K562 (cell line): ENCODE data around the gene PLAAT4. TPM values are rescaled to one million over a fixed set of nuclear protein-coding genes. Genes with fewer than 3 reads are reported as not detected.

Experiments
- AFF1 ChIP-seq, 2 experiments: fragments of 450-650 bp; IDR thresholded peaks; 2 replicates each; pipeline ENCODE4 v1.6.1; 2018; ENCODE audit warnings: mild to moderate bottlenecking in 2 of 2, low read depth in 1 of 2; ENCODE audit not compliant: partially characterized antibody in 2 of 2
- ATF1 ChIP-seq, 2 experiments: fragments of 450-650 bp in 1 of 2; IDR thresholded peaks; 2 replicates each; pipeline ENCODE4 v1.6.1; 2016; ENCODE audit warnings: missing compliant biosample characterization in 1 of 2, missing genetic modification characterization in 1 of 2
- CBFA2T3 ChIP-seq: fragments of 450-650 bp; IDR thresholded peaks from 2 replicates; pipeline ENCODE4 v1.6.1; 2017
- CREM ChIP-seq: IDR thresholded peaks from 2 replicates; pipeline ENCODE4 v1.6.1; 2014; ENCODE audit warnings: antibody characterized with exemption, low read depth
- CTCF ChIP-seq, 3 experiments: IDR thresholded peaks in 2 of 3; conservative IDR thresholded peaks in 1 of 3; 2 replicates each; pipeline ENCODE4 v1.5.1; 2011 to 2012; ENCODE audit warnings: low read length in 3 of 3, mild to moderate bottlenecking in 3 of 3, control low read depth in 2 of 3, improper control_type of control experiment in 1 of 3, inconsistent platforms in 1 of 3, low read depth in 1 of 3, mixed read lengths in 1 of 3, moderate library complexity in 1 of 3; ENCODE audit not compliant: insufficient read depth in 2 of 3
- CXXC5 ChIP-seq: fragments of 250-450 bp; sonication (Bioruptor Pico); IDR thresholded peaks from 2 replicates; pipeline ENCODE4 v1.8.0; 2022; ENCODE audit warnings: inconsistent platforms, mild to moderate bottlenecking, moderate library complexity
- EHMT2 ChIP-seq: fragments of 450-650 bp; IDR thresholded peaks from 2 replicates; pipeline ENCODE4 v1.6.1; 2018; ENCODE audit warnings: antibody characterized with exemption
- HDAC1 ChIP-seq, 2 experiments: fragments of 450-650 bp; IDR thresholded peaks; 2 replicates each; pipeline ENCODE4 v1.6.1; 2016 to 2017; ENCODE audit warnings: inconsistent platforms in 1 of 2, mild to moderate bottlenecking in 1 of 2, moderate library complexity in 1 of 2
- MIER1 ChIP-seq: fragments of 450-650 bp; IDR thresholded peaks from 2 replicates; pipeline ENCODE4 v1.6.1; 2016; ENCODE audit warnings: antibody characterized with exemption, mild to moderate bottlenecking, low read depth
- PHF21A ChIP-seq: fragments of 450-650 bp; IDR thresholded peaks from 2 replicates; pipeline ENCODE4 v1.6.1; 2017; ENCODE audit warnings: low read depth, borderline replicate concordance
- POU5F1 ChIP-seq: fragments of 150-350 bp; IDR thresholded peaks from 2 replicates; pipeline ENCODE4 v1.6.1; 2014; ENCODE audit warnings: borderline replicate concordance, low read length, low read depth, mild to moderate bottlenecking; ENCODE audit not compliant: partially characterized antibody
- RAD21 ChIP-seq, 2 experiments: fragments of 250-450 bp in 1 of 2; fragments of 450-650 bp in 1 of 2; sonication (Bioruptor Pico) in 1 of 2; formaldehyde crosslinking in 1 of 2; IDR thresholded peaks in 1 of 2; conservative IDR thresholded peaks in 1 of 2; 2 replicates each; pipeline versions ENCODE4 v1.4.0 to v1.8.0; 2020 to 2022; ENCODE audit warnings: mild to moderate bottlenecking in 2 of 2, moderate library complexity in 1 of 2
- SMC3 ChIP-seq: conservative IDR thresholded peaks from 2 replicates; pipeline ENCODE4 v1.6.1; 2011; ENCODE audit warnings: low read depth, low read length, improper control_type of control experiment; ENCODE audit not compliant: insufficient read depth
- TCF3 ChIP-seq: sonication (generic); formaldehyde crosslinking; IDR thresholded peaks from 2 replicates; pipeline ENCODE4 v1.4.0; 2020; ENCODE audit warnings: mild to moderate bottlenecking, missing genetic modification reagents
- THRA ChIP-seq: fragments of 450-650 bp; IDR thresholded peaks from 2 replicates; pipeline ENCODE4 v1.6.1; 2017; ENCODE audit warnings: mild to moderate bottlenecking, moderate library complexity
- XRCC3 ChIP-seq: fragments of 450-650 bp; IDR thresholded peaks from 2 replicates; pipeline ENCODE4 v1.6.1; 2017; ENCODE audit warnings: mild to moderate bottlenecking, moderate library complexity
- ZKSCAN1 ChIP-seq: fragments of 150-350 bp; IDR thresholded peaks from 2 replicates; pipeline ENCODE4 v1.6.1; 2016; ENCODE audit warnings: low read depth, low read length
- ZNF347 ChIP-seq: fragments of 450-650 bp; formaldehyde crosslinking; IDR thresholded peaks from 2 replicates; pipeline ENCODE4 v1.4.0; 2020; ENCODE audit warnings: low read depth, mild to moderate bottlenecking, moderate library complexity
- ZSCAN32 ChIP-seq: fragments of 450-650 bp; formaldehyde crosslinking; IDR thresholded peaks from 2 replicates; pipeline ENCODE4 v1.4.0; 2020; ENCODE audit warnings: mild to moderate bottlenecking, moderate library complexity
- polyA plus RNA-seq, 8 experiments: library from polyadenylated mRNA; depleted of rRNA in 4 of 8; stranded (reverse) in 5 of 8; unstranded in 3 of 8; fragments of >200 nt; fragmentation: Nextera tagmentation in 2 of 8; fragmentation: Illumina TruSeq in 1 of 8; extraction: Ambion mirVana in 2 of 8; extraction: Trizol in 1 of 8; gene quantifications; 2 replicates each; pipeline versions ENCODE4 v1.2.1 to v1.2.3, GENCODE V29; 2011 to 2014; ENCODE audit warnings: inconsistent platforms in 1 of 8, missing spikeins in 1 of 8
- total RNA-seq, 7 experiments: library from RNA; depleted of rRNA in 6 of 7; stranded (reverse); fragments of >200 nt in 6 of 7; fragmentation: Illumina TruSeq in 2 of 7; extraction: Trizol in 2 of 7; gene quantifications; 2 replicates each; pipeline versions ENCODE4 v1.2.1 to v1.2.3, GENCODE V29; 2011 to 2021; ENCODE audit warnings: low replicate concordance in 1 of 7

The PLAAT4 gene
- total and polyA plus RNA-seq, 9 of the 15 experiments (the other 6 are each of a cell fraction or from before 2014, with no cell fraction given) = 0.54 to 3.0 (median 1.3) TPM; not detected in 1

- TF ChIP-seq CBFA2T3 (peak; percentile 38; the same call in 1 of the 2 replicates), ZSCAN32 (CRISPR knock-in tag) (no peak), EHMT2 (peak; percentile 94), THRA (no peak), SMC3 (peak; percentile 46; the same call in 1 of the 2 replicates), ATF1 (CRISPR knock-in tag; IDR thresholded peaks at IDR 0.05) (no peak), ATF1 (tag; IDR thresholded peaks at IDR 0.05) (0 out of 2 replicates have a peak, but pooled peaks have one; percentile 45), RAD21 (CRISPR knock-in tag; conservative IDR thresholded peaks at IDR 0.05 in 1 of 2, IDR thresholded peaks at IDR 0.05 in 1 of 2) (peak; percentile 21 to 76; a peak in 3 of 4 replicates), CTCF (IDR thresholded peaks at IDR 0.05 in 2 of 3, conservative IDR thresholded peaks at IDR 0.05 in 1 of 3; ENCODE audit: insufficient read depth in 2 of 3, low read depth in 1 of 3, low read length in 3 of 3) (peak; percentile 70 to 72 (median 71)), CXXC5 (CRISPR knock-in tag) (no peak), CREM (peak; percentile 65), XRCC3 (no peak), MIER1 (peak; percentile 91), POU5F1 (no peak), ZNF347 (CRISPR knock-in tag) (no peak), ZKSCAN1 (peak; percentile 100), PHF21A (no peak), TCF3 (CRISPR knock-in tag) (peak; percentile 19; the same call in 1 of the 2 replicates), HDAC1 (IDR thresholded peaks at IDR 0.05) (0 out of 4 replicates have a peak, but pooled peaks of 1 of the 2 experiments have one; percentile 12), AFF1 (IDR thresholded peaks at IDR 0.05; ENCODE audit: low read depth in 1 of 2, partially characterized antibody in 2 of 2) (peak in 1 of 2 experiments; percentile 59)
Observed at GRCh38 chr11:63592975-63593395, 56.4 kb downstream of the PLAAT4 start (continued).
